HepG2 (cell line): ENCODE measurements around the gene UBE2B. TPM values are rescaled to one million over a fixed set of nuclear protein-coding genes. Genes with fewer than 3 reads are reported as not detected.

Experiments
- ATAC-seq: fragments of 200-7000 bp; cut with Tn5 transposase; 3 replicates; pipeline ENCODE4 v1.9.1; 2020; ENCODE audit warnings: mild to moderate bottlenecking, moderate library complexity
- BruUV-seq: library from RNA; stranded (reverse); fragments of 400-500 nt; replicated peaks from 2 replicates; lab custom pipeline; 2021; lab: Mats Ljungman, UMichigan
- CTCF ChIA-PET: fragments of 300-600 bp; formaldehyde crosslinking; extraction: SDS; loops from one replicate; lab custom pipeline; 2021; ENCODE audit warnings: low total read pairs, inconsistent platforms, low intra/inter-chr PET ratio; lab: Yijun Ruan, JAX
- POLR2A ChIA-PET: fragments of 350-600 bp; sonication (Branson Sonifier 250); formaldehyde crosslinking; loops from one replicate; lab custom pipeline; 2020; ENCODE audit warnings: antibody characterized with exemption, inconsistent platforms; lab: Yijun Ruan, JAX
- DNase-seq: peaks from one replicate; pipeline ENCODE4 v3.0.0-alpha.2; 2015; ENCODE audit warnings: low spot score
- FAIRE-seq: peaks from 3 replicates; lab custom pipeline; 2011; peaks lifted over from hg19 to GRCh38; lab: Jason Lieb, UNC
- H2AFZ ChIP-seq: one replicate; pipeline ENCODE4 v1.6.1; 2011; ENCODE audit warnings: low read length, inconsistent platforms
- H3K27ac ChIP-seq: fragments of 300-600 bp; 3 replicates; pipeline ENCODE4 v1.8.0; 2011; ENCODE audit warnings: mixed run types, mild to moderate bottlenecking, mixed read lengths, low read length, inconsistent platforms; ENCODE audit not compliant: insufficient read depth; ENCODE audit errors: extremely low read length
- H3K27me3 ChIP-seq, 2 experiments: fragments of 200-600 bp in 1 of 2; 2 replicates in 1 of 2; 3 replicates in 1 of 2; pipeline versions ENCODE4 v1.6.0 to v1.8.0; 2011; ENCODE audit warnings: low read length in 2 of 2, mild to moderate bottlenecking in 2 of 2, moderate library complexity in 2 of 2, inconsistent platforms in 1 of 2; ENCODE audit not compliant: insufficient read depth in 2 of 2, control insufficient read depth in 1 of 2
- H3K36me3 ChIP-seq, 2 experiments: fragments of 200-600 bp in 1 of 2; replicated peaks in 1 of 2; 2 replicates in 1 of 2; 3 replicates in 1 of 2; pipeline versions ENCODE4 v1.5.1 to v1.8.0; 2011; ENCODE audit warnings: low read length in 2 of 2, inconsistent platforms in 1 of 2; ENCODE audit not compliant: insufficient read depth in 2 of 2, control insufficient read depth in 1 of 2
- H3K4me1 ChIP-seq: 2 replicates; pipeline ENCODE4 v1.5.1; 2012; ENCODE audit warnings: low read length, inconsistent platforms; ENCODE audit not compliant: insufficient read depth
- H3K4me2 ChIP-seq: 2 replicates; pipeline ENCODE4 v1.6.0; 2011; ENCODE audit warnings: low read depth, low read length, inconsistent platforms
- H3K4me3 ChIP-seq, 3 experiments: fragments of 200-600 bp in 1 of 3; sonication (generic), shearing (Covaris generic) in 1 of 3; replicated peaks in 1 of 3; 2 replicates each; pipeline ENCODE4 v1.5.1; 2011 to 2016; ENCODE audit warnings: low read length in 3 of 3, inconsistent platforms in 2 of 3, low read depth in 2 of 3, mild to moderate bottlenecking in 2 of 3, control low read depth in 1 of 3, mixed read lengths in 1 of 3; ENCODE audit not compliant: insufficient read depth in 1 of 3
- H3K79me2 ChIP-seq: one replicate; pipeline ENCODE4 v1.6.1; 2011; ENCODE audit warnings: low read length, inconsistent platforms; ENCODE audit not compliant: insufficient read depth
- H3K9ac ChIP-seq: 2 replicates; pipeline ENCODE4 v1.6.0; 2011; ENCODE audit warnings: mild to moderate bottlenecking, low read depth, low read length, inconsistent platforms; ENCODE audit not compliant: insufficient read depth
- H3K9me3 ChIP-seq: 2 replicates; pipeline ENCODE4 v1.5.1; 2012; ENCODE audit warnings: mild to moderate bottlenecking, low read length
- H4K20me1 ChIP-seq: 2 replicates; pipeline ENCODE4 v1.6.0; 2011; ENCODE audit warnings: inconsistent platforms, mild to moderate bottlenecking, low read length, moderate library complexity; ENCODE audit not compliant: insufficient read depth
- CBX2 ChIP-seq, 2 experiments: fragments of 200-600 bp in 1 of 2; sonication (generic); formaldehyde crosslinking in 1 of 2; IDR thresholded peaks; 2 replicates each; pipeline versions ENCODE4 v1.7.0 to v1.8.1; 2018 to 2022; ENCODE audit warnings: low read depth in 2 of 2, low read length in 1 of 2, mild to moderate bottlenecking in 1 of 2, missing genetic modification reagents in 1 of 2
- KDM5B ChIP-seq: sonication (generic); formaldehyde crosslinking; IDR thresholded peaks from 2 replicates; pipeline ENCODE4 v1.4.0; 2020; ENCODE audit warnings: missing genetic modification reagents, mild to moderate bottlenecking, borderline replicate concordance
- RNF2 ChIP-seq: fragments of 450-650 bp; conservative IDR thresholded peaks from 2 replicates; pipeline ENCODE4 v1.6.1; 2016; ENCODE audit warnings: low read depth
- SP4 ChIP-seq: sonication (generic); formaldehyde crosslinking; IDR thresholded peaks from 2 replicates; pipeline ENCODE4 v1.8.1; 2023; ENCODE audit warnings: mild to moderate bottlenecking, missing genetic modification reagents
- TAF15 ChIP-seq: fragments of 200-400 bp; formaldehyde crosslinking; IDR thresholded peaks from one replicate; pipeline ENCODE4 v1.6.1; 2018; ENCODE audit warnings: mild to moderate bottlenecking, low read depth, low read length; ENCODE audit not compliant: poor library complexity, severe bottlenecking
- TBL1XR1 ChIP-seq: fragments of 150-350 bp; IDR thresholded peaks from 2 replicates; pipeline ENCODE4 v1.6.1; 2014; ENCODE audit warnings: borderline replicate concordance, low read length; ENCODE audit not compliant: partially characterized antibody
- TBX2 ChIP-seq: sonication (generic); formaldehyde crosslinking; IDR thresholded peaks from 2 replicates; pipeline ENCODE4 v1.5.0; 2020; ENCODE audit warnings: missing genetic modification reagents, mild to moderate bottlenecking, borderline replicate concordance
- ZNF350 ChIP-seq: sonication (generic); formaldehyde crosslinking; IDR thresholded peaks from 2 replicates; pipeline ENCODE4 v1.4.0; 2020; ENCODE audit warnings: mild to moderate bottlenecking, low read depth, missing genetic modification reagents, borderline replicate concordance
- WGBS: methylation state at CpG from one replicate; pipeline ENCODE4 v1.1.6; 2017; ENCODE audit warnings: low lambda C conversion rate; 5-methylcytosine and 5-hydroxymethylcytosine counted together
- in situ Hi-C: cut with HindIII; loops from 2 replicates; pipeline ENCODE4 v1.10.0; 2017; ENCODE audit warnings: low pct_unique_long_range_greater_than_20kb; ENCODE audit not compliant: extremely low pct_ligation_motif_present
- intact Hi-C: fragments of 100-400 bp; cut with micrococcal nuclease; formaldehyde crosslinking; loops from one replicate; pipeline ENCODE4 v1.10.0; 2022; ENCODE audit not compliant: unreplicated experiment
- polyA plus RNA-seq, 8 experiments: library from polyadenylated mRNA; depleted of rRNA in 3 of 8; stranded (reverse) in 7 of 8; unstranded in 1 of 8; fragments of >200 nt; fragmentation: Illumina TruSeq in 4 of 8; extraction: Trizol in 4 of 8; gene quantifications; 2 replicates each; pipeline versions ENCODE4 v1.2.1 to v1.2.3, GENCODE V29; 2011 to 2016; ENCODE audit warnings: low read depth in 4 of 8, missing spikeins in 1 of 8, mixed read lengths in 1 of 8; ENCODE audit not compliant: insufficient read depth in 1 of 8
- total RNA-seq, 5 experiments: library from RNA; depleted of rRNA; stranded (reverse); fragments of >200 nt; fragmentation: Illumina TruSeq; extraction: Trizol; gene quantifications; 2 replicates each; pipeline ENCODE4 v1.2.3, GENCODE V29; 2016; ENCODE audit warnings: low read depth in 1 of 5
- TF ChIP-seq, protein P1 (sequence below): IDR thresholded peaks from 2 replicates; pipeline ENCODE4 v1.6.1; 2016; ENCODE audit warnings: mild to moderate bottlenecking
- TF ChIP-seq, protein P2 (sequence below): IDR thresholded peaks from 2 replicates; pipeline ENCODE4 v1.6.1; 2016; ENCODE audit warnings: low read depth, borderline replicate concordance

Gene UBE2B
- total and polyA plus RNA-seq, 2 of the 13 experiments (the other 11 are each of a cell fraction or from before 2014, with no cell fraction given), result 25.2 to 56.0 TPM

DNA sequence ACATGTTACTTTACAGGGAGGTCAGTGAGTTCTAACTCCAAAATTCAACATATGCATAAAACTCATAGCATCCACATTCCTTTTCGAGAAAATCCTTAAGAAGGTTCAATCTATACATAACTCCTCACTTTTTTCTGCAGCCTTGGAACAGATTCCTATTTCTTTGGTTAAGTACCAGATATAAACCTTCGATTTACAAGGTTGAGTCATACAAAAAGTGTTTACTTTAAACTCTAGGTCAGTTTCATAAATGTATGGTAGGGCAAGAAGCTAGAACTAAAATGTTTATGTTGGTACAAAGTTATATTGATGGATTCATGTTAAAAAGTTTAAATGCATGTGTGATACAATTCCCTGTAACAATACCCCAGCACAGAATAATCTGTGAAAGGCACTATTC is 20.9 kb downstream of the UBE2B start (continued):
- TF ChIP-seq, protein P1, sequence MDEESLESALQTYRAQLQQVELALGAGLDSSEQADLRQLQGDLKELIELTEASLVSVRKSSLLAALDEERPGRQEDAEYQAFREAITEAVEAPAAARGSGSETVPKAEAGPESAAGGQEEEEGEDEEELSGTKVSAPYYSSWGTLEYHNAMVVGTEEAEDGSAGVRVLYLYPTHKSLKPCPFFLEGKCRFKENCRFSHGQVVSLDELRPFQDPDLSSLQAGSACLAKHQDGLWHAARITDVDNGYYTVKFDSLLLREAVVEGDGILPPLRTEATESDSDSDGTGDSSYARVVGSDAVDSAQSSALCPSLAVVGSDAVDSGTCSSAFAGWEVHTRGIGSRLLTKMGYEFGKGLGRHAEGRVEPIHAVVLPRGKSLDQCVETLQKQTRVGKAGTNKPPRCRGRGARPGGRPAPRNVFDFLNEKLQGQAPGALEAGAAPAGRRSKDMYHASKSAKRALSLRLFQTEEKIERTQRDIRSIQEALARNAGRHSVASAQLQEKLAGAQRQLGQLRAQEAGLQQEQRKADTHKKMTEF (CRISPR knock-in tag), result no peak
- TF ChIP-seq KDM5B (CRISPR knock-in tag) (no peak), ZNF350 (CRISPR knock-in tag) (no peak), CBX2 (IDR thresholded peaks at IDR 0.05; ENCODE audit: low read depth, low read length) (no peak), CBX2 (CRISPR knock-in tag; IDR thresholded peaks at IDR 0.05; ENCODE audit: low read depth) (no peak), TAF15 (no peak), SP4 (CRISPR knock-in tag) (no peak), TBX2 (no peak), RNF2 (no peak)
- TF ChIP-seq, protein P2, sequence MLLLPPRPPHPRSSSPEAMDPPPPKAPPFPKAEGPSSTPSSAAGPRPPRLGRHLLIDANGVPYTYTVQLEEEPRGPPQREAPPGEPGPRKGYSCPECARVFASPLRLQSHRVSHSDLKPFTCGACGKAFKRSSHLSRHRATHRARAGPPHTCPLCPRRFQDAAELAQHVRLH (CRISPR knock-in tag), result no peak

DNA sequence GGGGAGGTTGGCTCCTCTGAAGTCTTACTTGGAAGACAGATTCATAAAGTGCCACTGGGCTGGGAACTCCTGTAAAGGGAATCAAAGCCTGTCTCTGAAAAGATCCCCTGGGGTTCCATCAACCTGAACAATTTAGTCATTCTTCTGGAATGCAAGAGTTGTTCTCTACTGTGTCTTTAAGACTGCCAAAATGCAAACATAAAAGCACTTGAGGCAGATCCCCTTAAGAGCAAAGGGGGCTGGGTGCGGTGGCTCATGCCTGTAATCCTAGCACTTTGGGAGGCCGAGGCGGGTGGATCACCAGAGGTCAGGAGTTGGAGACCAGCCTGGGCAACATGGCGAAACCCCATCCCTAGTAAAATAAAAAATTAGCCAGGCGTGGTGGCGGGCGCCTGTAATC is 23.6 kb downstream of the UBE2B start:
- Histone ChIP-seq H4K20me1 (no peaks in the 10 kb centered on the region), H3K4me3 (no peak overlapping the region), H3K4me2 (no peak overlapping the region), H3K27ac (no peak overlapping the region), H3K4me1 (0 out of 2 replicates have a peak, but pooled peaks cover 9% of the 10 kb centered on the region), H3K9ac (no peak overlapping the region), H3K79me2 (no peaks in the 10 kb centered on the region), H3K27me3 (no peaks in the 10 kb centered on the region), H2AFZ (no peak overlapping the region), H3K36me3 (peaks cover 6 to 39% of the 10 kb centered on the region in 2 experiments; a peak in 4 of 5 replicates), H3K9me3 (no peaks in the 10 kb centered on the region)
- BruUV-seq, result no TSS peak
- DNase-seq (no peak), FAIRE-seq (no peak), ATAC-seq (no peak)
- in situ Hi-C loops, result no loop called here
- no peak for TF ChIP-seq TBL1XR1
- ChIA-PET CTCF (no interaction called here), POLR2A (no interaction called here)
- intact Hi-C loops, result no loop called here
- WGBS, result 90% methylated on average over 7 of the region's 7 CpGs
